ENCODE data around the gene DQX1. TPM values are rescaled to one million over a fixed set of nuclear protein-coding genes. Genes with fewer than 3 reads are reported as not detected.

The DQX1 gene
- total RNA-seq, 1 experiment from 2014 or later = 0.71 TPM

DNA sequence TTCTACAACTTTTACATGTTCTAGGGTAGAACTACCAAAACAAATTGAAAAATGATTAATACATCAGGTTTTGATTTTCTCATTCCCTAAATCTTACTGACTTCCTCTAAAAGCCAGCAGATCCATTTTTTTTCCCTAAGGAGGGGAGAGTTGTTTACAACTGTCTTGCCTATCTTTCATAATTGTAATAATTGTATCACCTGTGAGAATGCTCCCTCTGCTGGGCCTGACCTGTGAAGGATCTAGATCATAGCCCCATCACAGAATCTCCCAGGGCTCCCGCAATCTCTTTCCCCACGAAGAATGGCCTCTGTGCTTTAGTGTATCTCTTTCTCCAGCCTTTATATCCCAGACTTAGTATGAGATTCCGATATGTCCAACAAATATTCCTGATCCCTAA is 18.6 kb upstream of the DQX1 start:
- Histone ChIP-seq H3K27me3 (replicated peaks; ENCODE audit: insufficient read depth, low read depth, low read length, poor library complexity) (peaks cover 14% of the 10 kb centered on the region), H3K4me3 (ENCODE audit: low read depth, low read length, poor library complexity, severe bottlenecking) (no peak overlapping the region), H3K27ac (ENCODE audit: low read depth, low read length, poor library complexity, severe bottlenecking) (no peak overlapping the region), H3K36me3 (ENCODE audit: insufficient read depth, low read length, poor library complexity, severe bottlenecking) (no peaks in the 10 kb centered on the region), H3K9me3 (ENCODE audit: low read depth, low read length, poor library complexity, severe bottlenecking) (no peaks in the 10 kb centered on the region), H3K4me1 (ENCODE audit: insufficient read depth, low read length, poor library complexity, severe bottlenecking) (peaks cover 10% of the 10 kb centered on the region)
- BruUV-seq (replicated peaks) = no TSS peak
- TF ChIP-seq EZH2 (IDR thresholded peaks at IDR 0.05; ENCODE audit: borderline replicate concordance, low read depth, low read length, poor library complexity, severe bottlenecking) = no peak
- TF ChIP-seq, protein P1, sequence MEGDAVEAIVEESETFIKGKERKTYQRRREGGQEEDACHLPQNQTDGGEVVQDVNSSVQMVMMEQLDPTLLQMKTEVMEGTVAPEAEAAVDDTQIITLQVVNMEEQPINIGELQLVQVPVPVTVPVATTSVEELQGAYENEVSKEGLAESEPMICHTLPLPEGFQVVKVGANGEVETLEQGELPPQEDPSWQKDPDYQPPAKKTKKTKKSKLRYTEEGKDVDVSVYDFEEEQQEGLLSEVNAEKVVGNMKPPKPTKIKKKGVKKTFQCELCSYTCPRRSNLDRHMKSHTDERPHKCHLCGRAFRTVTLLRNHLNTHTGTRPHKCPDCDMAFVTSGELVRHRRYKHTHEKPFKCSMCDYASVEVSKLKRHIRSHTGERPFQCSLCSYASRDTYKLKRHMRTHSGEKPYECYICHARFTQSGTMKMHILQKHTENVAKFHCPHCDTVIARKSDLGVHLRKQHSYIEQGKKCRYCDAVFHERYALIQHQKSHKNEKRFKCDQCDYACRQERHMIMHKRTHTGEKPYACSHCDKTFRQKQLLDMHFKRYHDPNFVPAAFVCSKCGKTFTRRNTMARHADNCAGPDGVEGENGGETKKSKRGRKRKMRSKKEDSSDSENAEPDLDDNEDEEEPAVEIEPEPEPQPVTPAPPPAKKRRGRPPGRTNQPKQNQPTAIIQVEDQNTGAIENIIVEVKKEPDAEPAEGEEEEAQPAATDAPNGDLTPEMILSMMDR (conservative IDR thresholded peaks at IDR 0.05; ENCODE audit: low read depth, low read length) = no peak
- intact Hi-C loops (cut with micrococcal nuclease; ENCODE audit: unreplicated experiment) = no loop called here
- ChIA-PET CTCF (no interaction called here), POLR2A (ENCODE audit: low non-redundant PET) (no interaction called here)
- DNase-seq (ENCODE audit: low spot score) = no peak

DNA sequence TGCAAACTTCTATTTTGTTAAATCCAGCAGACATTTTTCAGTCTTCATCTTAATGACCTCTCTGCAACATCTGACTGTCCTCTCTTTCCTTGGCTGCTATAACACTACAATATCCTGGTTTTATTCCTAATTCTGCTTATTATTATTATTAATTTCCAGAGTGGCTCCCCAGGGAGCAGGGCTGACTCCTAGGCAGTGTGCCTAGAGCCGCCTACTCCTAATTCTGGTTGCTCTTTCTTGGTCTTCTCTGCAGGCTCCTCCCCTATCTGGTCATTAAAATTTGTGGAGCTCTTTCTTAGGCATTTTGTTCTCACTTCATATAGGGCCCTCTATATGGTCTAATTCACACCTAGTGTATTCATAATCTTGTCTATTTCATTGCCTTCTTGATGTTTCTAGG is 16.9 kb upstream of the DQX1 start:
- intact Hi-C loops (cut with micrococcal nuclease; ENCODE audit: unreplicated experiment) = no loop called here
- Histone ChIP-seq H3K4me3 (ENCODE audit: low read depth, low read length, poor library complexity, severe bottlenecking) (no peak overlapping the region), H3K4me1 (ENCODE audit: insufficient read depth, low read length, poor library complexity, severe bottlenecking) (peaks cover 4% of the 10 kb centered on the region), H3K36me3 (ENCODE audit: insufficient read depth, low read length, poor library complexity, severe bottlenecking) (no peaks in the 10 kb centered on the region), H3K27me3 (replicated peaks; ENCODE audit: insufficient read depth, low read depth, low read length, poor library complexity) (peaks cover 17% of the 10 kb centered on the region), H3K27ac (ENCODE audit: low read depth, low read length, poor library complexity, severe bottlenecking) (no peak overlapping the region), H3K9me3 (ENCODE audit: low read depth, low read length, poor library complexity, severe bottlenecking) (no peaks in the 10 kb centered on the region)
- no peak for DNase-seq (ENCODE audit: low spot score)
- no TSS peak for BruUV-seq (replicated peaks)
- POLR2A ChIA-PET (ENCODE audit: low non-redundant PET) = no interaction called here
- no peak for TF ChIP-seq EZH2 (IDR thresholded peaks at IDR 0.05; ENCODE audit: borderline replicate concordance, low read depth, low read length, poor library complexity, severe bottlenecking)
- TF ChIP-seq, protein P1 (conservative IDR thresholded peaks at IDR 0.05; ENCODE audit: low read depth, low read length) = no peak
- CTCF ChIA-PET = no interaction called here

DNA sequence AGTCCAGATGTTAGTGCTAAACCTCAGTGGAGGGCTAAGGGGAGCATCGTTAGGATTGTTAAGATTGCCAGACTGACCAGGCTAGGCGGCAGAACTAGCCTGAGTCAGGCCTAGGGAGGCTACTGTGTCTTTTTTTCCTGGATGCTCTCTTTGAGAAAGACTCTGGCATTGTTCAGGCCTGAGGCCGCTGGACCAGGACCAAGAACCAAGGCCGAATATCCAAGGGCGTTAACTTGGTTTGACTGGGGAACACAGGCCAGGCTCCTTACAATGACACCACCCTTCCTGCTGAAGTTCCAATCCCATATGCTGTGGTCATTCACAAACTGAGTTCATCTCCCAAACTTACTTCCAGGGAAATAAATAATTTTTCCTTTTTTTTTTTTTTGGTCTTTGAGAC is 14.3 kb upstream of the DQX1 start:
- no peak for DNase-seq (ENCODE audit: low spot score)
- Histone ChIP-seq H3K4me1 (ENCODE audit: insufficient read depth, low read length, poor library complexity, severe bottlenecking) (peaks cover 4% of the 10 kb centered on the region), H3K4me3 (ENCODE audit: low read depth, low read length, poor library complexity, severe bottlenecking) (no peak overlapping the region), H3K27me3 (replicated peaks; ENCODE audit: insufficient read depth, low read depth, low read length, poor library complexity) (peaks cover 10% of the 10 kb centered on the region), H3K27ac (ENCODE audit: low read depth, low read length, poor library complexity, severe bottlenecking) (no peak overlapping the region), H3K36me3 (ENCODE audit: insufficient read depth, low read length, poor library complexity, severe bottlenecking) (no peaks in the 10 kb centered on the region), H3K9me3 (ENCODE audit: low read depth, low read length, poor library complexity, severe bottlenecking) (no peaks in the 10 kb centered on the region)
- no TSS peak for BruUV-seq (replicated peaks)
- ChIA-PET CTCF (no interaction called here), POLR2A (ENCODE audit: low non-redundant PET) (no interaction called here)
- TF ChIP-seq, protein P1 (conservative IDR thresholded peaks at IDR 0.05; ENCODE audit: low read depth, low read length) = no peak
- no peak for TF ChIP-seq EZH2 (IDR thresholded peaks at IDR 0.05; ENCODE audit: borderline replicate concordance, low read depth, low read length, poor library complexity, severe bottlenecking)
- intact Hi-C loops (cut with micrococcal nuclease; ENCODE audit: unreplicated experiment) = no loop called here
